Activated CD8-positive, alpha-beta memory T cell treated with anti-CD3 and anti-CD28 coated beads, Interleukin-2, amount 50 U/mL, for 1 hour (primary cell): ENCODE results near the gene TCF19.
"Not testable (repeated sequence)": the region's sequence is repeated elsewhere in the genome, so short reads cannot be mapped to it uniquely, and the experiment has no call there.

Experiments used
- DNase-seq: peaks from one replicate; pipeline ENCODE4 v3.0.0-alpha.2; 2020; ENCODE audit errors: extremely low read depth

TCF19 gene

DNA sequence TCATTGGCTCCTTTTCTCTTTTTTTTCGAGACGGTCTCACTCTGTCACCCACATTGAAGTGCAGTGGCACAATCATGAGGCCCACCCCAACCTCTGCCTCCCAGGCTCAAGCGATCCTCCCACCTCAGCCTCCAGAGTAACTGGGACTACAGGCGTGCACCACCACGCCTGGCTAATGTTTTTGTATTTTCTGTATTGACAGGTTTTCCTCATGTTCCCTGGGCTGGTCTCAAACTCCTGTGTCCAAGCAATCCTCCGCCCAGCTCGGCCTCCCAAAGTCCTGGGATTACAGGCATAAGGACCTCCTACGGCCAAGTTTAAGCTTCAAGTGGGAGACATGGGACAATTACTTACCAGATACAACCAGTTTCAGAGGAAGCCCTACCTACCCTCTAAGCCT, 21.5 kb downstream of the TCF19 start:
- no peak for DNase-seq

DNA sequence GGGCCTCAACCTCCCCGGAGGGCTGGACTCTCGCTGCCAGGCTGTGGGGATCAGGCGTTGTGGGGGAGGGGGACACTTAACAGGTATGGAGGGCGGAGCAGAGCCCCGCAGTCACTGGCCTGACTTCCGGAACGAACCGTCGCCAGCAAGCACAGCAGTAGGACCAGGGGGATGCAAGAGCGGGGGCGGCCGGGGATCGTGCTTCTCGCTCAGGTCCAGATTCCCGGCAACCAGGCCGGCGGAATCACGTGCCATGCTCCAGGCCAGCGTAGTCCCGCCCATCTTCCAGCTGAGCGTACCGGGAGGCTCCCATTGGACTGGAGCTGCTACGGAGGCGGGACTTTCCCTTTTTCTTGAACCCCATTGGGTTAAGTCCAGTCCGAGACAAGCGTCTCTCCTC, 22.1 kb downstream of the TCF19 start:
- DNase-seq, result no peak

DNA sequence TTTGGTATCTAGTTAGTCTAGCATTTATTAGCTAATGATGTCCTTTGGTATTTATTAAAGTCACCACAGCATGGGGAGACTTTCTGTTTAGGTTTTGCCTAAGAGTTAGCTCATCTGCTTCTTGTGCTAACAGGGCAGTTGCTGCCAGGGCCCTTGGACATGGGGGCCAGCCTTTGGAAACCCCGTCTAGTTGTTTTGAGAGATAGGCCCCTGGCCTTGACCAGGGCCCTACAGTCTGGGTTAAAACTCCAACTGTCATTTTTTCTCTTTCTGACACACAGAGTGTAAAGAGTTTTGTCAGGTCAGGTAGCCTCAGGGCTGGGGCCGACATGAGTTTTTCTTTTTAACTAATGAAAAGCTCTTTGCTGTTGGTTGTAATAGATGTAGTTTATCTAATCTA, 24.9 kb downstream of the TCF19 start:
- DNase-seq, result not testable (repeated sequence)

DNA sequence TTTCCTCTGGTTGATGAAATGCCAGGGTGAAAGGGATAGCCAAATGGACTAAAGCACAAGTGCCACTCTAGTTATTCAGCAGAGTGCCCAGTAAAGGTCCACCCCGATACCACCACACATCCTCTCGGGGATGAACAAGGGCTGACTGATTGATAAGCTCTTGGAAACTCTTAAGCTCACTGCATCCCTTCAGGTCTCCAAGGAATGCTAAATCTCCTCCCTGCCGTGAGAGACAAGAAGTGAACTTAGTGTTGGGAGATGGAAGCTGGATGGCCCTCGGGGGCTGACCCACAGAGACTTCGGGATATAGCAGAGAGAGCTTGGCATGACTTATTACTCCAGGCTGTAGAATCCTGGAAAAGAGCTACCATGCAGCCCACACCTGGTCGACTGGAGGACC, 25.5 kb downstream of the TCF19 start:
- not testable (repeated sequence) for DNase-seq

DNA sequence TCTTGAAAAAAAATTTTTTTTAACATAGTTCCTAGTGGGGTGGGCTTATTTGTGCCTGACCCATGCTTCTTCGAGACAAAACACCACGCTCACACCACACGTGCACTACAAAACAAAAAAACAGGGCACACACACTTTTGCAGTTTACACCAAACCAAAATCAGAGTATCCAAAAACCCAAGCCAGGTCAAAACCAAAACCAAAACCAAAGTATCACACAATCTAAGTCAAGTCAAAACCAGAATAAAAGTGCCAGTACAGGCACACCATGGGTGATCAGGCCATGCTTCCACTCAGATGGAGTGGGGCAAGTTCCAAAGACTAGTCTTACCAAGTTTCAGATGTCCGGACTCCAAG, 27.3 kb downstream of the TCF19 start:
- DNase-seq, result not testable (repeated sequence)

DNA sequence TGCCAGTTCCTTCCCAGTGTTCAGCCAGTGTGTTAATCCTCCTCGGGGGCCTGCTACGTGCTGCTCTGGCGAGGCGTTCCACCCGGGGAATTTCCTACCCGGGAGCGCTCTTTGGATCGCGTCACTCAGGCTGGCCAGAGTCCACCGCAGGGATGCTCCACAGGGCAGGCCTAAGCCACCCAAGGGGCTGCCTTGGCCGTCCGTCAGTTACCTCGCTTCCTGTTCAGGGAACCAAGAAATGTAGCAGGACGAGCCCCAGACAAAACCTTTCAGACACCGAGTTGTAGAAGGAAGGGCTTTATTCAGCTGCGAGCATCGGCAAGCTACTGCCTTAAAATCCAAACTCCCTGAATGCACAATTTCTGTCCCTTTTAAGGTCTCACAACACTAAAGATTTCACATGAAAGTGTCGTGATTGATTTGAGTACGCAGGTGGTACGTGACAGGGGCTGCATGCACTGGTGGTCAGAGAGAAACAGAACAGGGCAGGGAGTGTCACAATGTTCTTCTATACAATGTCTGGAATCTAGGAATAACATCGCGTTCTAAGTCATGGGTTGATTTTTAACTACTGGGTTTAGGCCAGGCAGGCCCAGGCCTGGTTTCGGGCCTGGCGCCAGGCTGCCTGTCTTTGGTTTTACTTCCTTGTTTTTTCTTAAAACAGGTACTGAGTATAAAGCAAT, 27.8 kb downstream of the TCF19 start:
- no peak for DNase-seq

DNA sequence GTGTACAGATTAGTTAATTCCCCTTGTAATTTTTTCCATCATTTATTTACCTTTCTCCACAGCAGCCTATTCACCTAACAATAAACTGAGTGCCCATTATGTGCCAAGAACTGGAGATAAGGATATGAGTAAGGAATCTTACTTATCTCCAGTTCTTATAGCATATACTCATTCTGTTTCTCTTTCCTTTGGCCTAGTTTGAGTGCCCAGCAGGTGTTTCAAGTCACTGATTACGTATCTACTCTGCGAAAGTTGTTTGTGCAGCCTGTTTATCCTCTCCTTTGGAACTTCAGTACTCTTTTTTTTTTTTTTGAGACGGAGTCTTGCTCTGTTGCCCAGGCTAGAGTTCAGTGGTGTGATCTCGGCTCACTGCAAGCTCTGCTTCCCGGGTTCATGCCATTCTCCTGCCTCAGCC, 29.4 kb downstream of the TCF19 start:
- DNase-seq, result no peak

DNA sequence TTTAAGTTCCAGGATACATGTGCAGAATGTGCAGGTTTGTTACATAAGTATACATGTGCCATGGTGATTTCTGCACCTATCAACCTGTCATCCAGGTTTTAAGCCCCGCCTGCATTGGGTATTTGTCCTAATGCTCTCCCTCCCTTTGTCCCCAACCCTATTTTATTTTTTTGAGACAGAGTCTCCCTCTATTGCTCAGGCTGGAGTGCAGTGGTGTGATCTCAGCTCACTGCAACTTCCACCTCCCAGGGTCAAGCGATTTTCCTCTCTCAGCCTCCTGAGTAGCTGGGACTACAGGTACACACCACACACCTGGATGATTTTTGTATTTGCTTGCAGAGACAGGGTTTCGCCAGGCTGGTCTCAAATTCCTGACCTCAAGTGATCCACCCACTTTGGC, 30.8 kb downstream of the TCF19 start:
- DNase-seq, result not testable (repeated sequence)

DNA sequence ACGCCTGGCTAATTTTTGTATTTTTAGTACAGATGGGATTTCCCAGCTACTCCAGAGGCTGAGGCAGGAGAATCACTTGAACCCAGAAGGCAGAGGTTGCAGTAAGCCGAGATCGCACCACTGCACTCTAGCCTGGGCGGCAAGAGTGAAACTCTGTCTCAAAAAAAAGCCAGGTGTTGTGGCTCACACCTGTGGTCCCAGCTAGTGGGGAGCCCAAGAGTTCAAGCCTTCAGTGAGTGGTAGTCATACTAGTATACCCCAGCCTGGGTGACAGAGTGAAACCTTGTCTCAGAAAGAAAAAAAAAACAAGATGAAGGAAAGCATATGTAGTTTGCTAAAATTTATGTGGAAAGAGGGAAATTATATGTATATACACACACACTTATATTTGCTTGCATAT, 32.1 kb downstream of the TCF19 start:
- no peak for DNase-seq

DNA sequence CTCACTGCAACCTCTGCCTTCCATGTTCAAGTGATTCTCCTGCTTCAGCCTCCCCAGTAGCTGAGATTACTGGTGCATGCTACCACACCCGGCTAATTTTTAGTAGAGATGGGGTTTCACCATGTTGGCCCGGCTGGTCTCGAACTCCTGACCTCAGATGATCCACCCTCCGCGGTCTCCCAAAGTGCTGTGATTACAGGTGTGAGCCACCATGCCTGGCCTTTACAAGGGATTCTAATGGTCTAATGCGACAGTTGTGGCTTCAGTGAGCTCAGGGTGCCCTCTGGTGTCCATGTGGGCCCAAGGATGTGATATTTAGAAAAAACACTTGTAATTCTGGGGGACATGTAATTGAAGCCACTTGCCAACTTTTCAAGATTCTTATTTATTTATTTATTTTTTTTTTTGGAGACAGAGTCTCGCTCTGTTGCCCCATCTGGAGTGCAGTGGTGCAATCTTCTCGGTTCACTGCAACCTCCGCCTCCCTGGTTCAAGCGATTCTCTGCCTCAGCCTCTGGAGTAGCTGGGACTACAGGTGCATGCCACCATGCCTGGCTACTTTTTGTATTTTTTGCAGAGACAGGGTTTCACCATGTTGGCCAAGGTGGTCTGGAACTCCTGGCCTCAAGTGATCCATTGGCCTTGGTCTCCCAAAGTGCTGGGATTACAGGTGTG, 34.2 kb downstream of the TCF19 start:
- DNase-seq, result not testable (repeated sequence)

DNA sequence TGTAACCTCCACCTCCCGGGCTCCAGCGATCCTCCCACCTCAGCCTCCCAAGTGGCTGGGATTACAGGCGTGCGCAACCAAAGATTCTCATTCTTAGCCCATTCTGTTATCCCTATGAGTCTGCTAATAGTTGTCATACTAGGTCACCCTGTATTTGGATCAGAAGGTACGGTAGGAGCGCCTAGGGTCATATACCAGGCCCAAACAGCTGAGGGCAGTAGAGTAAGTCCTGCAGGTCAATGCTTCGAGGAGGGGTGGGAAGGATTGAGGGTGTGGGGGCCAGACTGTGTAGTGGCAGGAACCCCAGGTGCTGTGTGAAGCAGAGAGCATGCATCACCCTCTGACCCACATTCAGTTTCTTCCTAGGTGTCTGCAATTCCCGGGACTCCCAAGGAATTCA, 34.8 kb downstream of the TCF19 start:
- no peak for DNase-seq

DNA sequence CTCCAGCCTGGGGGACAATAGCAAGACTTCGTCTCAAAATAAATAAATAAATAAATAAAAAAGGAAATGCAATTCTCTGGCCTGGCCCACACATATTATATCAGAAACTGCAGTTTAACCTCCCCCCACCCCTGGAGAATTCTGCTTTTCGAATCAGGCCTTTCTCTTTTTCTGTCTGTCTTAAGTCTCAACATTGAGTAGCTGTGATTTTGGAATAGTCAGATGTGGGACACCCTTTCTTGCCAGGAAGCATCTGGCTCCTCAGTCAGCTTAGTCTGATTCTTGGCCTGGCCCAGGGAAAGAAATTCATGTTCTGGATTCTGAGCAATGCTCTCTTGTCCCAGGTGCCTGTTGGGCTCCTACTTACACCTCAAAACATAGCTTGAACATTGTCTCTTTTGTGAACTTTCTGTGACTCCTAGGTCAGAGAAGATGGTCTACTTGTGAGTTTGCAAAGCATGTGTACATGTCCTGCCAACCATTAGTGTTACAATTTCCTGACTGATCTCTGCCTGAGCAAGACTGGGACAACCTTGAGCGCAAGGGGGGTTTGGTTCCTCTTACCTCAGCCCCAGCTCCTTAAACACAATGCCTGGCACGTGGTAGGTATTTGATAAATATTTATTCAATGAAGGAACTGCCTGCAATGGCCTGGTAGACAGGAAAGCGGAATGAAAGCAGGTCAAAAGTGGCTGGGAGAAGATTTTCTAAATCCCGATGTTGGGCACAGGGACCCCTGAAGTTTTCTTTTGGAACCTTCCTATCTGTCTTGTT, 35.9 kb downstream of the TCF19 start:
- no peak for DNase-seq

DNA sequence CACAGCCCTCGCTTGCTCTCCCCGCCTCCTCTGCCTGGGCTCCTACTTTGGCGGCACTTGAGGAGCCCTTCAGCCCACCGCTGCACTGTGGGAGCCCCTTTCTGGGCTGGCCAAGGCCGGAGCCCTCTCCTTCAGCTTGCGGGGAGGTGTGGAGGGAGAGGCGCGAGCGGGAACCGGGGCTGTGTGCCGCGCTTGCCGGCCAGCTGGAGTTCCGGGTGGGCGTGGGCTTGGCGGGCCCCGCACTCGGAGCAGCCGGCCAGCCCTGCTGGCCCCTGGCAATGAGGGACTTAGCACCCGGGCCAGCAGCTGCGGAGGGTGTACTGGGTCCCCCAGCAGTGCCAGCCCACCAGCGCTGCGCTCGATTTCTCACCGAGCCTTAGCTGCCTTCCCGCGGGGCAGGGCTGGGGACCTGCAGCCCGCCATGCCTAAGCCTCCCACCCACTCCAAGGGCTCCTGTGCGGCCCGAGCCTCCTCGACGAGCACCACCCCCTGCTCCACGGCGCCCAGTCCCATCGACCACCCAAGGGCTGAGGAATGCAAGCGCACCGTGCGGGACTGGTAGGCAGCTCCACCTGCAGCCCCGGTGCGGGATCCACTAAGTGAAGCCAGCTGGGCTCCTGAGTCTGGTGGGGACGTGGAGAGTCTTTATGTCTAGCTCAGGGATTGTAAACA, 37.1 kb downstream of the TCF19 start:
- not testable (repeated sequence) for DNase-seq

DNA sequence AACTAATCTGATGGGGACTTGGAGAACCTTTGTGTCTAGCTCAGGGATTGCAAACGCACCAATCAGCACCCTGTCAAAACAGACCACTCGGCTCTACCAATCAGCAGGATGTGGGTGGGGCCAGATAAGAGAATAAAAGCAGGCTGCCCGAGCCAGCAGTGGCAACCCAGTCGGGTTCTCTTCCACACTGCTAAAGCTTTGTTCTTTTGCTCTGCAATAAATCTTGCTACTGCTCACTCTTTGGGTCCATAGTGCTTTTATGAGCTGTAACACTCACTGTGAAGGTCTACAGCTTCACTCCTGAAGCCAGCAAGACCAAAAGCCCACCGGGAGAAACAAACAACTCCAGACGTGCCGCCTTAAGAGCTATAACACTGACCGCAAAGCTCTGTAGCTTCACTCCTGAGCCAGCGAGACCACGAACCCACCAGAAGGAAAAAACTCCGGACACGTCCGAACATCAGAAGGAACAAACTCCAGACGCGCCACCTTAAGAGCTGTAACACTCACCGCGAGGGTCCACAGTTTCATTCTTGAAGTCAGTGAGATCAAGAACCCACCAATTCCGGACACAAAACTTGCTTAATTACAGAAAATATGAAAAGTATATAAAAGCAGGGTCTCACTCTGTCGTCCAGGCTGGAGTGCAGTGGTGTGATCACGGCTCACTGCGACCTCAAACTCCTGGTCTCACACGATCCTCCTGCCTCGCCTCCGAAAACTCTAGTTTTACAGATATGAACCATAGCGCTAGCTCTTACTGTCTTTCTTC, 38.0 kb downstream of the TCF19 start:
- DNase-seq, result not testable (repeated sequence)

DNA sequence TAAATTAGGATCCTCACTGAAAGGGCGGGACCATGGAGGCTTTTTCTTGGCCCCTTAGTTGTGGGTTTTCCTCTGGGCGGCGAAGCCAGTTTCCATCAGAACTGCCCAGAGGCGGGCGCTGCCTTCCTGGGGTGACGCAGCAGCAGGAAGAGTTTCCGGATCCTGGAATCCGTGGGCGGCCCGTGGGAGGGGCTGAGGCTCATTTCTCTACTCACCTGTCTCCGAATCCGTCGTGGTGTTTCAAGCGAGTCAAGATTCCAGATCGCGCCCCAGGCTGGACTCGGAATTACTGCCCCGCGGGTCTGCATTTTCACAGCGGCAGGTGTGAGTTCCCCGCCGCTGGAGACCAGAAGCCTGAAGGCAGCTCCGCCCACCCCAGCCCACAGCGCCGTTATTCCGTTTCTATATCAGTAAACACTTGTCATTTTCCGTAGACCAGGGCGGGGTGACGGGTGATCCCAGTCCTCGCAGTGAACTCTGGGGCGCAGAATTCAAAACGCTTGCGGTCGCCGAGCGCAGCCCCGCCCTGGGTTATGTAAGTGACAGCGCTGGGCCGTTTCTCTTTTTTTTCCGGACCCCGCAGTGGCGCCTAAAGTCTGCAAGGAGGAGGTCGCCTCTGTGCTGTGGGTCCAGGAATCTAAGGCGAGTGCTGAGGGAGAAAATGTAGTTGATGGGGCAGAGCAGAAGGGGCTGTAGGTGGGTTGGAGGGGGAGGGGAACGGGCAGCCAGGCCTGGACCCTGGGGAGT, 39.3 kb downstream of the TCF19 start:
- peak; percentile 93 for DNase-seq

DNA sequence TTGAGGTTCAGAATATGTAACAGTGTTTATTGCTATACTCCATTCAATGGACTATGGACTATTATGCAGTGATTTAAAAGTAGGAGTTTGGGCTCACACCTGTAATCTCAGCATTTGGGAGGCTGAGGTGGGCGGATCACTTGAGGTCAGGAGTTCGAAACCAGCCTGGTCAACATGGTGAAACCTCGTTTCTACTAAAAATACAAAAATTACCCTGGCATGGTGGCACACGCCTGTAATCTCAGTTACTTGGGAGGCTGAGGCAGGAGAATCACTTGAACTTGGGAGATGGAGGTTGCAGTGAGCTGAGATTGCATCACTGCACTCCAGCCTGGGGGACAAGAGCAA, 40.7 kb downstream of the TCF19 start:
- not testable (repeated sequence) for DNase-seq

DNA sequence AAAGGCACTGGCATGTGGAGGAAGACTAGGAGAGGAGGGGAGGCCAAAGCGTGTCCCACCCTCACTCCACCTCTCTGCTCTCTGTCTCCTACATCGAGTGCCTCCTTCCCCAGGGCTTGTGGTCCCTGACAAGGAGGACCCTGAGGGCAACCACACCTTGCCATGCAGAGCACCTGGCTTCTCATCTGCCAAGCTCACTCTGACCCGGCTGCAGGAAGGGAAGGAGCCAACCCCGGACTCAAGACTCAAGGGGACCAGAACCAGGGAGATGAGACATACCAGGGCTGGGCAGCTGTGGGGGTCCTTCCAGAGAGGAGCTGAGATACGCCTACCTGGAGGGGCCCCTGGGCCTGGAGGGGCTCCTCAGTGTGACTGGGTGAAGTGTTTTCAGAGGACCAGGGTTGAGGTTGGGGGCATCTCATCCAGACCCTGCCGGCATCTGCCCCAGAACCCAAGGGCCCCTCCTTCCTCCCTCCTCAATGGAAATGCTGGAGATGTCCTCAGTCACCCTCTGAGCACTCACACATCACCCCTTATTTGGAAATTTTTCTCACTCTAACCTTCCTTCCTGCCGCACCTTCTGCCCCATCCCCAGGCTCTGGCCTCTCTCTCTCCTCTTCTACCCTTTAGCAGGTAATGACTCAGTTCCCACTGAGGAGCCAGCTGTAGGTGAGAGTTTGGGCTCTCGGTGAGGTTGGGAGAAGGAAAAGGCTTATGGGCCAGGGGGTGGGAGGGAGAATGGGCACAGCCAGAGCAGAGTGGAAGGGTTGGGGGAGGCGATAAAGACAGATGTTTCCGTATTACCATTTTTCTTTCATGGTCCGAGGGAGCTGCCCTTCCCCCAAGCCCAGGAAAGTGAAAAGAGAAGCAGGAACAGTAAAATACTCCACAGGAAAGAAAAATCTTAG, 44.1 kb downstream of the TCF19 start:
- no peak for DNase-seq

DNA sequence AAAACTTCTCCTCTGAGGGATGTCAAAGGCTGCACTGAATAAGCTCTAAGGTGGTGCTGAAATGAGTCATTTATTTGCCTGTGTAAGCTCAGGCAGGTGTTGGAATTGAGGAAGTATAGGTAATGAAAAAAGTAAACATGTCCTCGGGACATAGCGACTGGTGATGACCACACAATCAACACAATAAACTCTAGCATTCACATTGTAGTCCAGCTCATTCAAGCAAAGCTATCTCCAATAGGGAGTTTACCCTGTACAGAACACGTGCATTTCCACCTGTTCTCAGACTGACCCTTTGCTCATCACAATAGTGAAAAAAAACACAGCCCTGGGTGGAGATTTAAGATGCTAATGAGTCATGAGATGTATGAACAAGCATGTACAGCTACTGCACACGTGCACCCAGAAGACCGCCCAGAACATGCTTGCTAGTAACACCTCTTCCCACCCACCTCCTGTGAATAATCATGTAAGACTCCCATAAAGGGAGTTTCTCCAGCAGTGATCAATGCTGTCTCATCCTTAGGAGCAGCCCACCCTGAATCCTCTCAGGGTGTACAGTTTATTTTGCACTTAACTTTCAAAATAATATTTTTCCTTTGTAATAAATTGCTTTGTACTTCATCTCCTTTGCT, 45.1 kb downstream of the TCF19 start:
- DNase-seq, result peak; percentile 34

DNA sequence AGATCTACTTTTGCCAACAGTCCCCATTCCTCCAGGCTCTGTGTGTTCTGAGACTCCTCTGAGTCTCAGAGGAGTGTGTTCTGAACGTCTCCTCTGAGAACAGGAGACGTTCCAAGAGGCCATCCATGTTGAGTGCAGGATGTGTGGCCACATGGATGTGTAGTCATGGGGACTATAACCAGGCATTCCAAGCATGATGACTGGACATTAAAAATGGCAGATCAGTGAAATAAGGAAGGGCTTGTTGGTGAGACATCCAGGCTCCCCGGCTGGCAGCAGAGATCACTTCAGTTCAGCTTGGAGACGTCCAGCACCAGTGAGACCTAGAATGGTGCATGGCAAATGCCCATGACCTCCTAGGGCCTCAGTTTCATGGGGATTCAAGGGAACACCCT, 46.4 kb downstream of the TCF19 start:
- DNase-seq, result no peak
